Body of pancreas (tissue), 4 donors: Measurements from ENCODE around the gene ARHGAP6. TPM values are rescaled to one million over a fixed set of nuclear protein-coding genes. Genes with fewer than 3 reads are reported as not detected.
A peak's percentile ranks its signal among the peaks of the same experiment; 100 is the strongest.

Experiments used
- ATAC-seq: fragments of 150-250 bp; one replicate; pipeline ENCODE4 v1.9.1; 2016
- DNase-seq, 4 donors: peaks; one replicate each; pipeline ENCODE4 v3.0.0-alpha.2; 2019
- H3K27ac ChIP-seq, 4 donors: fragments of 200-600 bp; sonication (generic); 1 replicate in 3 of 4; 2 replicates in 1 of 4; pipeline versions ENCODE4 v1.5.1 to v1.6.1; 2016 to 2019; ENCODE audit warnings: mild to moderate bottlenecking in 1 of 4, mixed read lengths in 1 of 4, moderate library complexity in 1 of 4
- H3K27me3 ChIP-seq, 2 donors: fragments of 200-600 bp; sonication (generic); one replicate each; pipeline ENCODE4 v1.6.0; 2016; ENCODE audit warnings: mild to moderate bottlenecking in 1 of 2
- H3K36me3 ChIP-seq, 2 donors: fragments of 200-600 bp; sonication (generic); replicated peaks in 1 of 2; 2 replicates each; pipeline ENCODE4 v1.5.1; 2016; ENCODE audit warnings: low read depth in 2 of 2; ENCODE audit not compliant: insufficient read depth in 1 of 2
- H3K4me1 ChIP-seq: fragments of 200-600 bp; sonication (generic); one replicate; pipeline ENCODE4 v1.6.0; 2016
- H3K4me3 ChIP-seq, 2 donors: fragments of 200-600 bp; sonication (generic); 1 replicate in 1 of 2; 2 replicates in 1 of 2; pipeline ENCODE4 v1.5.1; 2016 to 2019
- H3K9me3 ChIP-seq, 3 donors: fragments of 200-600 bp; sonication (generic); 1 replicate in 2 of 3; 2 replicates in 1 of 3; pipeline ENCODE4 v1.5.1; 2016
- POLR2A ChIP-seq, 3 donors: fragments of 450-650 bp; IDR thresholded peaks; one replicate each; pipeline ENCODE4 v1.6.1; 2016; ENCODE audit warnings: antibody characterized with exemption in 3 of 3, mild to moderate bottlenecking in 2 of 3
- WGBS, 2 donors: methylation state at CpG; one replicate each; pipeline ENCODE4 v1.1.5; 2017; 5-methylcytosine and 5-hydroxymethylcytosine counted together
- intact Hi-C: fragments of 100-400 bp; cut with DNase I; formaldehyde crosslinking; loops from one replicate; pipeline ENCODE4 v1.15.1; 2023
- total RNA-seq, 2 donors: library from RNA; depleted of rRNA; stranded (reverse); fragments of >200 nt; gene quantifications; one replicate each; pipeline ENCODE4 v1.1.0, GENCODE V29; 2016
- TF ChIP-seq, protein P1 (sequence below), 7 experiments: fragments of 450-650 bp in 4 of 7; fragments of 200-600 bp in 3 of 7; sonication (generic) in 3 of 7; IDR thresholded peaks; one replicate each; pipeline ENCODE4 v1.5.1; 2016 to 2019; ENCODE audit warnings: antibody characterized with exemption in 7 of 7

ARHGAP6 gene
- total RNA-seq, 2 donors from 2014 or later: 2.3 to 10.9 TPM

GRCh38 chrX:11474021-11474420 is 191.7 kb downstream of the ARHGAP6 start:
- intact Hi-C loops: no loop called here
- ATAC-seq (no peak), DNase-seq (no peak)
- Histone ChIP-seq H3K27ac (no peak overlapping the region), H3K4me3 (no peak overlapping the region), H3K9me3 (no peaks in the 10 kb centered on the region), H3K4me1 (peaks cover 7% of the 10 kb centered on the region), H3K36me3 (no peaks in the 10 kb centered on the region), H3K27me3 (no peaks in the 10 kb centered on the region)
- TF ChIP-seq POLR2A (IDR thresholded peaks at IDR 0.05): no peak
- TF ChIP-seq, protein P1, sequence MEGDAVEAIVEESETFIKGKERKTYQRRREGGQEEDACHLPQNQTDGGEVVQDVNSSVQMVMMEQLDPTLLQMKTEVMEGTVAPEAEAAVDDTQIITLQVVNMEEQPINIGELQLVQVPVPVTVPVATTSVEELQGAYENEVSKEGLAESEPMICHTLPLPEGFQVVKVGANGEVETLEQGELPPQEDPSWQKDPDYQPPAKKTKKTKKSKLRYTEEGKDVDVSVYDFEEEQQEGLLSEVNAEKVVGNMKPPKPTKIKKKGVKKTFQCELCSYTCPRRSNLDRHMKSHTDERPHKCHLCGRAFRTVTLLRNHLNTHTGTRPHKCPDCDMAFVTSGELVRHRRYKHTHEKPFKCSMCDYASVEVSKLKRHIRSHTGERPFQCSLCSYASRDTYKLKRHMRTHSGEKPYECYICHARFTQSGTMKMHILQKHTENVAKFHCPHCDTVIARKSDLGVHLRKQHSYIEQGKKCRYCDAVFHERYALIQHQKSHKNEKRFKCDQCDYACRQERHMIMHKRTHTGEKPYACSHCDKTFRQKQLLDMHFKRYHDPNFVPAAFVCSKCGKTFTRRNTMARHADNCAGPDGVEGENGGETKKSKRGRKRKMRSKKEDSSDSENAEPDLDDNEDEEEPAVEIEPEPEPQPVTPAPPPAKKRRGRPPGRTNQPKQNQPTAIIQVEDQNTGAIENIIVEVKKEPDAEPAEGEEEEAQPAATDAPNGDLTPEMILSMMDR (IDR thresholded peaks at IDR 0.05): no peak
- 62 to 63% methylated on average over 1 of the region's 1 CpG for WGBS, 2 donors

GRCh38 chrX:11472879-11473278 is 192.8 kb downstream of the ARHGAP6 start:
- no peaks in the 10 kb centered on the region for H3K36me3 ChIP-seq
- no peak overlapping the region for H3K27ac ChIP-seq
- H3K27me3 ChIP-seq: no peaks in the 10 kb centered on the region
- H3K9me3 ChIP-seq: no peaks in the 10 kb centered on the region
- peaks cover 7% of the 10 kb centered on the region for H3K4me1 ChIP-seq
- DNase-seq (no peak), ATAC-seq (no peak)
- 74 to 85% methylated on average over 3 of the region's 3 CpGs for WGBS, 2 donors
- intact Hi-C loops: no loop called here
- H3K4me3 ChIP-seq: no peak overlapping the region
- TF ChIP-seq, protein P1 (IDR thresholded peaks at IDR 0.05): no peak
- TF ChIP-seq POLR2A (IDR thresholded peaks at IDR 0.05): no peak

GRCh38 chrX:11472381-11472780 is 193.3 kb downstream of the ARHGAP6 start:
- no peak for DNase-seq
- H3K27ac ChIP-seq: no peak overlapping the region
- H3K4me3 ChIP-seq: no peak overlapping the region

DNA sequence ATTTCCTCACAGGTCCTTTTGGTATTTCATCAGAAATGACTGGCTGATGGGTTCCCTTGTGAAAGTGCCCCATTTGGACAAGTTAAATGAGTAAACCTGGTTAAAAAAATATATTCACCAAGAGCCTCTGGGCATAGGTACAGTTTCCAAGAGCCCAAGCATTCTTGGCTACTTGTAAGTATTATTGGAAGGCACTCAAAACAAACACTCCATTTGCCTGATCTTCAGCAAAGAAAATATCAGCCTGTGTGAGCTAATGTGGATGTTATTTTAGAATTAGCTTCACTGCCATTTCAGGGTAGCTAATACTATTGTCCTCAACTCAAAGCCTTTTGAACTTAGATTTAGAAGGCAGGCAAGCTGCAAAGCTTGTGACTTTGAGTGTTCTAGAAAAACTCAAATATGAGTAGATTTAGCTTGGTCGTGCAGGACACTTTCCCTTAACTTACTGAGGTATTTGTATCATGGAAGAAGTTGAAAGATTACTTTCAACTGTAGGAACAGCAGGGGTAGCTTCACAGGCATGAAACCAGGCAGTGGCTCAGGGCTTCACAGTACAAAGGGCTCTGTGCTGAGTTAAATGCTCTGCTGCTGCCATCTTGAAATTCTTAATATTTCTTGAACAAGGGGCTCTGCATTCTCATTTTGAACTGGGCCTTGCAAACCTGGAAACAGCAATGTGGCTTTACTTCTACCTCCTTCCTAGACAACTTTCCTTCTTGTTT is 195.3 kb downstream of the ARHGAP6 start:
- H3K9me3 ChIP-seq: no peaks in the 10 kb centered on the region
- peak overlapping the region in 1 of 4 donors; percentile 30 for H3K27ac ChIP-seq
- no peak for TF ChIP-seq POLR2A (IDR thresholded peaks at IDR 0.05)
- TF ChIP-seq, protein P1 (IDR thresholded peaks at IDR 0.05): no peak
- WGBS, 2 donors: 22 to 44% methylated on average over 1 of the region's 1 CpG
- no peak overlapping the region for H3K4me3 ChIP-seq
- ATAC-seq (peak; percentile 63), DNase-seq (no peak)
- no peaks in the 10 kb centered on the region for H3K27me3 ChIP-seq
- H3K36me3 ChIP-seq: no peaks in the 10 kb centered on the region
- intact Hi-C loops: no loop called here
- peaks cover 7% of the 10 kb centered on the region for H3K4me1 ChIP-seq

More at GRCh38 chrX:11472381-11472780, 193.3 kb downstream of the ARHGAP6 start:
- Histone ChIP-seq H3K9me3 (no peaks in the 10 kb centered on the region), H3K36me3 (no peaks in the 10 kb centered on the region), H3K27me3 (no peaks in the 10 kb centered on the region), H3K4me1 (peaks cover 7% of the 10 kb centered on the region)
- TF ChIP-seq, protein P1 (IDR thresholded peaks at IDR 0.05): no peak
- TF ChIP-seq POLR2A (IDR thresholded peaks at IDR 0.05): no peak
- WGBS, 2 donors: 92 to 94% methylated on average over 2 of the region's 2 CpGs
- ATAC-seq: no peak
- intact Hi-C loops: no loop called here
